Calu3 (cell line): ENCODE data around the gene ZFYVE28. TPM values are rescaled to one million over a fixed set of nuclear protein-coding genes. Genes with fewer than 3 reads are reported as not detected.

Experiments
- BruUV-seq: library from RNA; stranded (reverse); fragments of 400-500 nt; replicated peaks from 2 replicates; lab custom pipeline; 2021; lab: Mats Ljungman, UMichigan
- CTCF ChIA-PET: fragments of 300-600 bp; sonication (Branson Sonifier 250); formaldehyde crosslinking; loops from one replicate; lab custom pipeline; 2022; ENCODE audit warnings: antibody characterized with exemption; lab: Charles Lee
- DNase-seq: peaks from one replicate; pipeline ENCODE4 v3.0.0; 2022
- H3K27ac Mint-ChIP-seq: one replicate; pipeline ENCODE4 v1.8.0; 2022; ENCODE audit warnings: mixed read lengths; ENCODE audit not compliant: unreplicated experiment
- H3K27me3 Mint-ChIP-seq: one replicate; pipeline ENCODE4 v1.8.0; 2022; ENCODE audit warnings: mixed read lengths; ENCODE audit not compliant: unreplicated experiment
- H3K36me3 Mint-ChIP-seq: one replicate; pipeline ENCODE4 v1.8.0; 2022; ENCODE audit warnings: mild to moderate bottlenecking, moderate library complexity, mixed read lengths; ENCODE audit not compliant: insufficient read depth, unreplicated experiment
- H3K4me1 Mint-ChIP-seq: one replicate; pipeline ENCODE4 v1.8.0; 2022; ENCODE audit warnings: mild to moderate bottlenecking, low read depth, mixed read lengths; ENCODE audit not compliant: unreplicated experiment
- H3K4me3 Mint-ChIP-seq: one replicate; pipeline ENCODE4 v1.8.0; 2022; ENCODE audit warnings: mild to moderate bottlenecking, low read depth, moderate library complexity, mixed read lengths; ENCODE audit not compliant: unreplicated experiment
- H3K9me3 Mint-ChIP-seq: one replicate; pipeline ENCODE4 v1.8.0; 2022; ENCODE audit warnings: low read depth, mixed read lengths; ENCODE audit not compliant: unreplicated experiment
- CTCF ChIP-seq: fragments of 200-600 bp; IDR thresholded peaks from one replicate; pipeline ENCODE4 v1.8.0; 2022; ENCODE audit warnings: antibody characterized with exemption; ENCODE audit not compliant: unreplicated experiment
- intact Hi-C: fragments of 100-400 bp; cut with micrococcal nuclease; formaldehyde crosslinking; loops from one replicate; pipeline ENCODE4 v1.10.0; 2022; ENCODE audit not compliant: unreplicated experiment
- total RNA-seq: library from RNA; stranded (reverse); gene quantifications from 2 replicates; pipeline ENCODE4 v1.2.3, GENCODE V29; 2022

ZFYVE28 gene
- total RNA-seq, 1 experiment from 2014 or later = 1.2 TPM

GRCh38 chr4:2265113-2266110 is 153.0 kb downstream of the ZFYVE28 start:
- DNase-seq = no peak
- Mint-ChIP-seq H3K9me3 (no peaks in the 10 kb centered on the region), H3K27me3 (no peaks in the 10 kb centered on the region), H3K36me3 (peaks cover 10% of the 10 kb centered on the region), H3K4me1 (no peaks in the 10 kb centered on the region), H3K27ac (no peak overlapping the region), H3K4me3 (no peak overlapping the region)
- intact Hi-C loops = no loop called here
- TF ChIP-seq CTCF = no peak
- CTCF ChIA-PET = no interaction called here
- BruUV-seq = no TSS peak

- H3K36me3 Mint-ChIP-seq = peaks cover 10% of the 10 kb centered on the region
- H3K4me1 Mint-ChIP-seq = no peaks in the 10 kb centered on the region
- H3K9me3 Mint-ChIP-seq = no peaks in the 10 kb centered on the region
- TF ChIP-seq CTCF = no peak
- no peak for DNase-seq
- no peaks in the 10 kb centered on the region for H3K27me3 Mint-ChIP-seq
- H3K4me3 Mint-ChIP-seq = no peak overlapping the region
- H3K27ac Mint-ChIP-seq = no peak overlapping the region
- no TSS peak for BruUV-seq
- intact Hi-C loops = no loop called here
- CTCF ChIA-PET = no interaction called here
Observed at GRCh38 chr4:2264481-2265041, 153.9 kb downstream of the ZFYVE28 start.

GRCh38 chr4:2263926-2264321 is 154.5 kb downstream of the ZFYVE28 start:
- CTCF ChIA-PET = interaction anchor here (0.6 kb wide), 1 partner anchor 272 kb away, joined by 3 read pairs; no protein-coding TSS in a partner anchor
- Mint-ChIP-seq H3K27me3 (no peaks in the 10 kb centered on the region), H3K27ac (no peak overlapping the region), H3K4me1 (no peaks in the 10 kb centered on the region), H3K36me3 (peaks cover 10% of the 10 kb centered on the region), H3K4me3 (no peak overlapping the region), H3K9me3 (no peaks in the 10 kb centered on the region)
- intact Hi-C loops = no loop called here
- DNase-seq = no peak
- TF ChIP-seq CTCF = no peak
- BruUV-seq = no TSS peak

GRCh38 chr4:2262944-2263250 is 155.5 kb downstream of the ZFYVE28 start:
- no peak for DNase-seq
- no TSS peak for BruUV-seq
- intact Hi-C loops = no loop called here
- H3K4me1 Mint-ChIP-seq = no peaks in the 10 kb centered on the region
- no peak for TF ChIP-seq CTCF
- CTCF ChIA-PET = no interaction called here
- peaks cover 10% of the 10 kb centered on the region for H3K36me3 Mint-ChIP-seq
- no peaks in the 10 kb centered on the region for H3K27me3 Mint-ChIP-seq
- H3K27ac Mint-ChIP-seq = no peak overlapping the region
- no peaks in the 10 kb centered on the region for H3K9me3 Mint-ChIP-seq
- H3K4me3 Mint-ChIP-seq = peak overlapping the region; percentile 62
